GM12874 (cell line): ENCODE measurements around the gene MYO1B.

ENCODE experiments used
- CTCF ChIP-seq: IDR thresholded peaks from 2 replicates; pipeline ENCODE4 v1.5.1; 2011; ENCODE audit warnings: low read depth, mild to moderate bottlenecking, control low read depth, low read length, moderate library complexity; ENCODE audit not compliant: insufficient read depth

The MYO1B gene

GRCh38 chr2:191315365-191315752 lies 70.2 kb downstream of the MYO1B start:
- no peak for TF ChIP-seq CTCF

DNA sequence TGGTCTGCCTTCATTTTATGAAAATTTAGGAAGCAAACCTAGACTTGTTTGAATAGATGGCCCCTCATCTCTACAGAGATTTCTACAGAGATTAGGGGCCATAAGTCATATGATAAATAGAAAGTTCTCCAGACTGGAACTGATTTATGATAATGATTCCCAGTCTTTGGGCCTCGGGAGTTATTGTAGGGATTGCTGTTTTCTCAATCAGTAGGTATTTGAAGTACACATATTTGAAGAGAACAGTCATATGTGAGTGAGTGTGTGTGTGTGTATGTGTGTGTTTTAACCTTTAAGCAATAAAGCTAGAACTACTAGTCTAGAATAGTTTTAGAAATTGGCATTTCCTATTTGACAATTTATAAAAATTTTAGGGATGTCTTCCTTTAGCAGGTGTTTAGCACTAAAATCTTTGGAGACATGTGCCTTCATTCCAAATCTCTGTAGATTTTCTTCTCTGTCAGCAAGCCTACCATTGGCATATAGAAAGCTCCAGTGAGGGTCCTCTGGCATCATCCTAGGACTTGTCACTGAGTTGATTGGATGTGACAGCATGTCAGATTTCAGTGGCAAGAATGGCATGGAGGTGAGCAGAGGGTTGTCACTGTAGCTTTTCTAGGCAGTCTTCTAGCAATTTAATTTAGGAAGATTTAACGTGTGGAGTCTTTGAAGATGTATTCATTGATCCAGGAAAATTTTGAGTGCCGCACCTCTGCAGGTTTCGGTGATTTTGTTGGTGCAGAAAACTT lies 71.2 kb downstream of the MYO1B start:
- no peak for TF ChIP-seq CTCF

DNA sequence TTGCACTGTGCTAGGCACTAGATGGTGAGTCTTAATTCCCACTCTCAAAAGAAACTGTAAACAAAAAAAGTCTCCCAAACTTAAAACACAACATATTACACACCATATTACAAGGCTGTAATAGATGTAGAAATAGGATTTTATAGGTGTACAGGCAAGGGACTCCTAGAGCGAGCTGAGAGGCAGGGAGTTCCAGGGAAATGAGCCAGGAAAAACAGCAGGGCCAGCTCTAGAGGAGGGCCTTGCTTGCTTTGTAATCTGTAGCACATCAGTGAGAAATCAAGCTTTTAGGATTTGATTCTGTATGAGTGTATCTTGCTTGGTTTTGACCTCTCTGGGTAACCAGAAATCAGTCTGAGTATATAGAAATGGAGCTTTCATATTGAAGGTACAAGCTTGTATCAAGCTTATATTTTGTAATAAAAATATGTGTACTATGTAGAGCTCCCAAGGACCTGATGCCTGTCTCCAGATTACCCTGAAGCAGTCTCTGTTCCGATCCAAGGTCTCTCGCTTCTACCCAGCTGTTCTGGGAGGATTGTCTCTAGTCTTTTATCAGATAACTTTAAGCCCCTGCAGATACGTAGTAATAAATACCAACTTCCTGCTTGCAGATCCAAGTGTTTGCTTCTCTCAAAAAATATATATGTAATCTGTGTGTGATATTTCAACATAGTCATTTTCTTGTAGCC lies 73.0 kb downstream of the MYO1B start:
- no peak for TF ChIP-seq CTCF

- TF ChIP-seq CTCF: no peak
Observed at GRCh38 chr2:191318729-191319078, 73.5 kb downstream of the MYO1B start.

DNA sequence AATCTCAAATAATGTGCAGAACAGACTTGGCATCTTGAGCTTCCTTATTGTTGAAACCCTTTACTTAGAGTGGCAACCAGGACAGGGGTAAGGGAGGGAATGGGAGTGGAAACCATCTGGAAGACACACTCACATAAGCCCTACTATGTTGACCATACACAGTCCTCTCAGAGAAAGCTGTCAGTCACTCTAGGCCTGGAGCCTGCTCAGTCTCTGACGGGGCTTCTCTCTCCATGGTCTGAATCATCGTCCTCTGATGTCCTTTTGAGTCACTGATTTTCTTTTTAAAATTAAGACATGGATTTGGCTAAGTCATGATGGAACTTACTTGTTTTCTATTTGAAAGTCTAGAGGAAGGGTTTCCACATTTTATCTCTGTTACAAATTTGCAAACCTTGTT lies 74.0 kb downstream of the MYO1B start:
- TF ChIP-seq CTCF: no peak

DNA sequence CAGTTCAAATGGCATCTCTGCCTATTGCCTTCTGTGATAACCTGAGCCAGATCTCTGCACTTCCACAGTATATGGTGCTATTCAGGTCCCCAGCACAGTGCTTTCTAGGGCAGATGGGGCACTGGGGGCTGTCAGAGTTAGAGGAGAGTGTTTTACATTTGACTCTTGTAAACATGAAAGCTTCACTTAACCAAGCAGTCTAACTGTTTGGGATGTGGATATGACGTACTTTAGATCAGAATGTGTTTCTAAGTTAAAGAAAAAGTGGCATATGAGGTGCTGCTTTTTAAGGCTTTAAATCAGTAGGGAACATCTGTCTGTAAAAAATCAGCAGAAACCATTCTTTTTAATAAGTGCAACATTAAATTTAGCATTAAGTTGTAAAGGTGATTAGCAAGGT lies 75.7 kb downstream of the MYO1B start:
- TF ChIP-seq CTCF: no peak

DNA sequence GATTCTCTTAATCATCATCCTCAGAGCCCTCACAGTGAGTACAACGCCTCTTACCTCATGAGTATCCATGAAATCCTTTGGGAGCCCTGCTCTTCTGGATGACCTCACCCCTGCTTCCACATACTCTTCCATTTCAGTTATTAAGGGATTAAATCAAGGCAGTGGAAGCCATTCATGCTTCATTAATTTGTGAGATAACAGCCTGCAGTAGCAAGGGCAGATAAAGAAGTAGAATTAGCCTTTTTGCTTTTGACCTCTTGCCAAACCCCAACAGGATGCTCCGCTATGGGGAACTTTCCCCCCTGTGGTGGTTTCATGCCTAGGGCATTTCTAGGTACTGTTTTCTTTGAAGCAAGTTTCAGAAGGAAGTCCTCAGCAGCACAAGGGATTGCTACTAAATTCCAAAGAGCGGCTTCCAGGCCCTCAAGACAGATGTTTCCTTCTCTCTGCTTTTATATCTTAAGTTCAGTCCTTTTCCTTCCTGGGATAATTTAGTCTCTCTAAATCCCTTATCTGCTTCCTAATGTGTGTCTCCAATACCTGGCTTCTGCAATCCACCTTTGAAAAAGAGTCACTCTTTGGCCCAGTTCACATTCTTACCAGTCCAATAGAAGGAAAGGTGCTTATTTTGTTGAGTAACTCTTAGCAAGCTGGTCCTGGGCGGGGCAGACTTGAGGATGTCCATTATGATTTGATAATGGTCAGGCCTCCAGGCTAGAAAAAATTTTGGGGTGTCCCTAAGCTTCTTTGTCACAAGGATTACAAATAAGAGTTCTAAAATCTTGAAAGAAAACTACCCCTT lies 76.9 kb downstream of the MYO1B start:
- no peak for TF ChIP-seq CTCF
